ENCODE measurements around the gene MEP1B. TPM values are rescaled to one million over a fixed set of nuclear protein-coding genes. Genes with fewer than 3 reads are reported as not detected.

MEP1B gene
- total RNA-seq, 4 donors from 2014 or later, result 2.0 to 32.4 (median 19.9) TPM

DNA sequence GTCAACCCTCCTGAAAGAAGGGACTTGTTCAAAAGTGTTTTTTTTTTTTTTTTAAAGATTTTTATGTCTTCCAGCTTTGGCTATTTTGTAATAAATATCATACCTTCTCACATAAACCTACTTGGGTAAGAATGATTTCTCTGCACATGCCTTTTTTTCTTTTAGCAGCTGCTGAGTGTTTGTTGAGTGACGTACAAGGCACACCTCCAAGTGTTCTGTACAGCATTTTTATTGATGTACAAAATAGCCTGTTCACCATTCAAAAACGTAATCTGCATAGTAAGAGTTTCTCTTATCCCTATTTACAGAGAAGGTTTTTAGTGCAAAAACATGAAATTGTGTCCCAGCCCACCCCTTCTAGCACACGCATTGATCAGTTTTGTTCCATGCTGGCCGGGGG lies 77.6 kb downstream of the MEP1B start:
- in situ Hi-C loops (cut with MboI; ENCODE audit: low pct_ligation_motif_present in 1 of 4, low pct_unique_long_range_greater_than_20kb in 1 of 4, low sequenced_read_pairs in 3 of 4) (loop anchor here in 3 of 4 donors (10.0 to 25.0 kb wide), 3 partner anchors 207 to 295 kb away; partner anchors contain the start of gene GAREM1 (in 1 of the 3)), intact Hi-C loops (cut with DNase I; ENCODE audit: low total_unique reads) (no loop called here)
- Histone ChIP-seq H3K4me1 (peaks cover 0 to 7% (median 0%) of the 10 kb centered on the region in 4 donors), H3K9me3 (no peaks in the 10 kb centered on the region), H3K36me3 (peaks cover 0 to 19% (median 0%) of the 10 kb centered on the region in 4 donors), H3K27ac (no peak overlapping the region), H3K27me3 (no peaks in the 10 kb centered on the region), H3K4me3 (no peak overlapping the region)
- DNase-seq, result no peak
- TF ChIP-seq EP300 (IDR thresholded peaks at IDR 0.05; ENCODE audit: low read depth) (no peak), POLR2A (IDR thresholded peaks at IDR 0.05) (no peak), POLR2AphosphoS5 (IDR thresholded peaks at IDR 0.05) (no peak)
- TF ChIP-seq, protein P1, sequence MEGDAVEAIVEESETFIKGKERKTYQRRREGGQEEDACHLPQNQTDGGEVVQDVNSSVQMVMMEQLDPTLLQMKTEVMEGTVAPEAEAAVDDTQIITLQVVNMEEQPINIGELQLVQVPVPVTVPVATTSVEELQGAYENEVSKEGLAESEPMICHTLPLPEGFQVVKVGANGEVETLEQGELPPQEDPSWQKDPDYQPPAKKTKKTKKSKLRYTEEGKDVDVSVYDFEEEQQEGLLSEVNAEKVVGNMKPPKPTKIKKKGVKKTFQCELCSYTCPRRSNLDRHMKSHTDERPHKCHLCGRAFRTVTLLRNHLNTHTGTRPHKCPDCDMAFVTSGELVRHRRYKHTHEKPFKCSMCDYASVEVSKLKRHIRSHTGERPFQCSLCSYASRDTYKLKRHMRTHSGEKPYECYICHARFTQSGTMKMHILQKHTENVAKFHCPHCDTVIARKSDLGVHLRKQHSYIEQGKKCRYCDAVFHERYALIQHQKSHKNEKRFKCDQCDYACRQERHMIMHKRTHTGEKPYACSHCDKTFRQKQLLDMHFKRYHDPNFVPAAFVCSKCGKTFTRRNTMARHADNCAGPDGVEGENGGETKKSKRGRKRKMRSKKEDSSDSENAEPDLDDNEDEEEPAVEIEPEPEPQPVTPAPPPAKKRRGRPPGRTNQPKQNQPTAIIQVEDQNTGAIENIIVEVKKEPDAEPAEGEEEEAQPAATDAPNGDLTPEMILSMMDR (IDR thresholded peaks at IDR 0.05), result no peak
- 60 to 68% methylated on average over 4 of the region's 4 CpGs for WGBS, 2 donors (ENCODE audit: low coverage in 1 of 2)

Small RNAs within 50 kb of the gene (small RNA-seq; reads per million reads assigned to genes)
- gene RF00019 (0 reads per million in 4 donors), gene RNA5SP453 (0 to 0.70 (median 0.46) reads per million in 4 donors)

Other genes starting within 250 kb of the MEP1B start
- 10 to 100 TPM; 51.5 to 69.9 (median 55.0) TPM for gene TRAPPC8, start 246.9 kb upstream of the MEP1B start, total RNA-seq
- 10 to 100 TPM in 2 of 4 donors, 1 to 10 TPM in 2; 7.9 to 12.1 (median 10.3) TPM for gene RNF125, start 171.2 kb upstream of the MEP1B start, total RNA-seq
- gene RNF138, start 98.2 kb upstream of the MEP1B start, total RNA-seq, result 10 to 100 TPM; 18.3 to 32.2 (median 28.5) TPM